IPS-18a (cell line): Measurements from ENCODE around the gene HUWE1.
"Not testable (repeated sequence)": the region's sequence is repeated elsewhere in the genome, so short reads cannot be mapped to it uniquely, and the experiment has no call there.

ENCODE experiments used
- H3K27ac ChIP-seq: one replicate; pipeline ENCODE4 v1.5.1; 2013; ENCODE audit warnings: low read length
- H3K27me3 ChIP-seq: one replicate; pipeline ENCODE4 v1.6.1; 2013; ENCODE audit warnings: mild to moderate bottlenecking, low read length; ENCODE audit not compliant: control insufficient read depth, insufficient read depth
- H3K36me3 ChIP-seq: one replicate; pipeline ENCODE4 v1.6.1; 2013; ENCODE audit warnings: low read depth, low read length; ENCODE audit not compliant: control insufficient read depth
- H3K4me1 ChIP-seq: one replicate; pipeline ENCODE4 v1.6.1; 2013; ENCODE audit warnings: low read depth, low read length; ENCODE audit not compliant: control insufficient read depth
- H3K4me3 ChIP-seq: one replicate; pipeline ENCODE4 v1.5.1; 2013; ENCODE audit warnings: low read length
- H3K9ac ChIP-seq: one replicate; pipeline ENCODE4 v1.6.1; 2013; ENCODE audit warnings: mild to moderate bottlenecking, low read length, moderate library complexity
- H3K9me3 ChIP-seq: one replicate; pipeline ENCODE4 v1.6.1; 2013; ENCODE audit warnings: low read depth, low read length; ENCODE audit not compliant: control insufficient read depth

Gene HUWE1, protein sequence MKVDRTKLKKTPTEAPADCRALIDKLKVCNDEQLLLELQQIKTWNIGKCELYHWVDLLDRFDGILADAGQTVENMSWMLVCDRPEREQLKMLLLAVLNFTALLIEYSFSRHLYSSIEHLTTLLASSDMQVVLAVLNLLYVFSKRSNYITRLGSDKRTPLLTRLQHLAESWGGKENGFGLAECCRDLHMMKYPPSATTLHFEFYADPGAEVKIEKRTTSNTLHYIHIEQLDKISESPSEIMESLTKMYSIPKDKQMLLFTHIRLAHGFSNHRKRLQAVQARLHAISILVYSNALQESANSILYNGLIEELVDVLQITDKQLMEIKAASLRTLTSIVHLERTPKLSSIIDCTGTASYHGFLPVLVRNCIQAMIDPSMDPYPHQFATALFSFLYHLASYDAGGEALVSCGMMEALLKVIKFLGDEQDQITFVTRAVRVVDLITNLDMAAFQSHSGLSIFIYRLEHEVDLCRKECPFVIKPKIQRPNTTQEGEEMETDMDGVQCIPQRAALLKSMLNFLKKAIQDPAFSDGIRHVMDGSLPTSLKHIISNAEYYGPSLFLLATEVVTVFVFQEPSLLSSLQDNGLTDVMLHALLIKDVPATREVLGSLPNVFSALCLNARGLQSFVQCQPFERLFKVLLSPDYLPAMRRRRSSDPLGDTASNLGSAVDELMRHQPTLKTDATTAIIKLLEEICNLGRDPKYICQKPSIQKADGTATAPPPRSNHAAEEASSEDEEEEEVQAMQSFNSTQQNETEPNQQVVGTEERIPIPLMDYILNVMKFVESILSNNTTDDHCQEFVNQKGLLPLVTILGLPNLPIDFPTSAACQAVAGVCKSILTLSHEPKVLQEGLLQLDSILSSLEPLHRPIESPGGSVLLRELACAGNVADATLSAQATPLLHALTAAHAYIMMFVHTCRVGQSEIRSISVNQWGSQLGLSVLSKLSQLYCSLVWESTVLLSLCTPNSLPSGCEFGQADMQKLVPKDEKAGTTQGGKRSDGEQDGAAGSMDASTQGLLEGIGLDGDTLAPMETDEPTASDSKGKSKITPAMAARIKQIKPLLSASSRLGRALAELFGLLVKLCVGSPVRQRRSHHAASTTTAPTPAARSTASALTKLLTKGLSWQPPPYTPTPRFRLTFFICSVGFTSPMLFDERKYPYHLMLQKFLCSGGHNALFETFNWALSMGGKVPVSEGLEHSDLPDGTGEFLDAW (N-terminal part only)

DNA sequence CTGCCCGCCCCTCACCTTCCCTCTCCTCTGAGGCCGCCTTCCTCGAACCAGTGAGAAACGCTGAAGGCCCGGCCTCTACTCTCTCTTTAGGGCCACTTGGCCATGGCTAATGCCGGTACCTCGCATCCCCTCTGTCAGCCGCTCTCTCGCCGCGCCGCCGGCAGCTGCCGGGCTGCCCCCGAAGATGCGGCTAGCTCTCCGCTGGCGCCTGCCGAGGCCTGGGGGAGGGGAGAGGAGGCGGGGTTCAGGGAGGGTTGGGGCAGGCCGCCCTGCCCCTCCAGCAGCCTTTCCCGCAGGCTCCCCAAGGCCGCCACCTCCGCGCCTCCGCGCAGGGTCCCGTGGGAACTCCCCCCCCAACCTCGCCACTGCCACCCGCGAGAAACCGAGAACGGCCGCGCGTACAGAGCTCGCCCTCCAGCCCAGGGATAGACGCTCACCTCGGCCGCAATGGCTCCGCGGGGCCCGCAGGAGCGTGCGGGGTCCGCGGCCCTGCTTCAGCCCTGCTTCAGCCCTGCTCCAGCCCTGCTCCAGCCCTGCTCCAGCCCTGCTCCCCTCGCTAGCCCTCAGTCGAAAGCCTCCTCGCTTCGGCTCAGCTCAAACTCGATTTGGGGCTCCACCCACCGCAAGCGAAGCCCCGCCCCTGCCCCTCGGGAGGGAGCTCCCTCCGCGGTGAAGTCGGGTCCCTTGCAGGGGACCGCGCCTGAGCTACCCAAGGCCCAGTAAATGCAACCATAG is at the start of gene HUWE1:
Gene HUWE1, minus strand, starts transcription at position 569 of the 735 bp plus-strand sequence. CDS start 32,612 bp downstream, outside the sequence.
- Histone ChIP-seq H3K9ac (peak within 1 kb of the TSS; percentile 93), H3K27ac (no peak within 1 kb of the TSS), H3K4me1 (no peaks in the 10 kb centered on the region), H3K9me3 (peaks cover 11% of the 10 kb centered on the region), H3K27me3 (no peaks in the 10 kb centered on the region), H3K36me3 (peaks cover 4% of the 10 kb centered on the region), H3K4me3 (peak within 1 kb of the TSS; percentile 74)

DNA sequence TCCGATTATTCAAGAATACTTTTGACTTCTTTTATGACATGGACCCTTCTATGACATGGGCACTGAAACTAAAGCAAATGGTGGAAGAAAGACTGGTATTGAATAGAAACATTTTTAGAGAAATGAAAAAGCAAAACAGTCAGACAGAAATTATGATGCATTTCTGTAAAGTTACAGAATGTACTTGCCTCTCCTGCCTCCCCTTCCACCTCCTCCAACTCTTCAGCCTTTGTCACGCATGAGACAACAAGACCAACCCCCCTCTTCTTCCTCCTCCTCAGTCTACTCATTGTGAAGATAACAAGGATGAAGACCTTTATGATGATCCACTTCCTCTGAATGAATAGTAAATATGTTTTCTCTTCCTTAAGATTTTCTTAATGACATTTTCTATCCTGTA is 46.3 kb upstream of the HUWE1 start:
- no peaks in the 10 kb centered on the region for H3K36me3 ChIP-seq
- H3K4me3 ChIP-seq = no peak overlapping the region
- no peaks in the 10 kb centered on the region for H3K27me3 ChIP-seq
- H3K27ac ChIP-seq = no peak overlapping the region
- peaks cover 20% of the 10 kb centered on the region for H3K9me3 ChIP-seq
- H3K4me1 ChIP-seq = no peaks in the 10 kb centered on the region
- no peak overlapping the region for H3K9ac ChIP-seq

DNA sequence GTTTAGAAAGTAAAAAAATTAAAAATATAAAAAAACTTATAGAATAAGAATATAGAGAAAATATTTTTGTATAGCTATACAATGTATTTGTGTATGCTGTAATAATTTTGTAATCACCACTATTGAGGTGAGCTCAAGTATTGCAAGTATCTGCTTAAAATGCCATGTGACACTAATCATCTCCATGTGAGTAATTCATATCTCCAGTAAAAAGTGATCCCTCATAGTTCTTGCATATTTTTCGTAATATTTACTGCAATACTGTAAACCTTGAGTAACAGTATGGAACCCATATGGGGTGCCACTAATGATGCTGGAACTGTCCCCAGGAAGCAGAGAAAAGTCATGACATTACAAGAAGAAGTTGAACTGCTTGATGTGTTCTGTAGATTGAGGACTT is 43.2 kb upstream of the HUWE1 start:
- Histone ChIP-seq H3K9me3 (peaks cover 13% of the 10 kb centered on the region), H3K4me1 (no peaks in the 10 kb centered on the region), H3K9ac (no peak overlapping the region), H3K4me3 (no peak overlapping the region), H3K27me3 (no peaks in the 10 kb centered on the region), H3K36me3 (no peaks in the 10 kb centered on the region), H3K27ac (no peak overlapping the region)

DNA sequence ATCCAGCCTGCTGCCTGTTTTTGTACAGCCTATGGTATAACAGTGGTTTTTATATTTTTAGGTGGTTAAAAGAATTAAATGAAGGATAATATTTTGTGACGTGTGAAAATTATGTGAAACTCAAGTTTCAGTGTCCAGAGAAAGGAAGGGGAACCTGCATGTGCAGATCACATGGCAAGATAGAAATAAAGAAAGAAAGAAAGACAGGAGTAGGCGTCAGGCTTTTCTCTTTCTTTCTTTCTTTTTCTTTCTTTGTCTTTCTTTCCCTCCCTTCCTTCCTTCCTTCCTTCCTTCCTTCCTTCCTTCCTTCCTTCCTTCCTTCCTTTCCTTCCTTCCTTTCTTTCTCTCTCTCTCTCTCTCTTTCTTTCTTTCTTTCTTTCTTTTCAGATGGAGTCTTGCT is 42.0 kb upstream of the HUWE1 start:
- H3K4me1 ChIP-seq = no peaks in the 10 kb centered on the region

DNA sequence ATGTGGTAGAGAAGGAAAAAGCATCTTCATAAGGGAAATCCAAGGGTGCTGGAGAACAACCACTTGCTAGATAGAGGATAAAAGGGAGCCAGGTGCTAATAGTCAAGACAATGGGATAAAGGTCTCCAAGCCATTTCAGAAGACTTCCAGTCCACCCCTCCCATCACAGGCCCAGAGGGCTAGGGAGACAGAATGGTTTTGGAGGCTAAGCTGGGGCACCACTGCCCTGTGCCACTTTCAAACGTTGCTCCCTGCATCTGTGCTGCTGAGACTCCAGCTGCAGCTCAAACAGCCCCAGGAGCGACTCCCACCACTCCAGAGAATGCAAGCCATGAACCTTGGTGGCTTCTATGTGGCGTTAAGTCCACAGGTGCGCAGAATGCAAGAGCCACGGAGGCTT is 38.4 kb upstream of the HUWE1 start:
- no peak overlapping the region for H3K9ac ChIP-seq
- no peak overlapping the region for H3K27ac ChIP-seq
- H3K4me3 ChIP-seq = no peak overlapping the region
- H3K27me3 ChIP-seq = no peaks in the 10 kb centered on the region
- H3K36me3 ChIP-seq = no peaks in the 10 kb centered on the region
- H3K4me1 ChIP-seq = no peaks in the 10 kb centered on the region
- H3K9me3 ChIP-seq = peaks cover 10% of the 10 kb centered on the region

More for the DNA sequence above, 42.0 kb upstream of the HUWE1 start:
- H3K27ac ChIP-seq = no peak overlapping the region
- H3K27me3 ChIP-seq = no peaks in the 10 kb centered on the region
- H3K36me3 ChIP-seq = no peaks in the 10 kb centered on the region
- no peak overlapping the region for H3K4me3 ChIP-seq
- peaks cover 8% of the 10 kb centered on the region for H3K9me3 ChIP-seq
- no peak overlapping the region for H3K9ac ChIP-seq

DNA sequence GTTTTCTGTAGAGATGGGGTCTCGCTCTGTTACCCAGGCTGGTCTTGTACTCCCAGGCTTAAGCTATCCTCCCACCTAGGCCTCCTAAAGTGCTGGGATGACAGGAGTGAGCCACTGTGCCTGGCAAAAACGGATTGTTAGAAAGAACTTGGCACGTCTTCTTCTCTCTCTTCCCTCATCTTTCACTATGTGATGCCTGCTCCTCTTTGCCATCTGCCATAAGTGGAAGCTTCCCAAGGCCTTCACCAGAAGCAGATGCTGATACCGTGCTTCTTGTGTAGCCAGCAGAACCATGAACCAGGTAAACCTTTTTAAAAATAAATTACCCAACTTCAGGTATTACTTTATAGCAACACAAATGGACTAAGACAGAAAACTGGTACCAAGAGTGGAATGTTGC is 36.9 kb upstream of the HUWE1 start:
- Histone ChIP-seq H3K27me3 (no peaks in the 10 kb centered on the region), H3K9ac (no peak overlapping the region), H3K9me3 (peaks cover 11% of the 10 kb centered on the region), H3K4me1 (no peaks in the 10 kb centered on the region), H3K27ac (no peak overlapping the region), H3K4me3 (no peak overlapping the region), H3K36me3 (no peaks in the 10 kb centered on the region)

DNA sequence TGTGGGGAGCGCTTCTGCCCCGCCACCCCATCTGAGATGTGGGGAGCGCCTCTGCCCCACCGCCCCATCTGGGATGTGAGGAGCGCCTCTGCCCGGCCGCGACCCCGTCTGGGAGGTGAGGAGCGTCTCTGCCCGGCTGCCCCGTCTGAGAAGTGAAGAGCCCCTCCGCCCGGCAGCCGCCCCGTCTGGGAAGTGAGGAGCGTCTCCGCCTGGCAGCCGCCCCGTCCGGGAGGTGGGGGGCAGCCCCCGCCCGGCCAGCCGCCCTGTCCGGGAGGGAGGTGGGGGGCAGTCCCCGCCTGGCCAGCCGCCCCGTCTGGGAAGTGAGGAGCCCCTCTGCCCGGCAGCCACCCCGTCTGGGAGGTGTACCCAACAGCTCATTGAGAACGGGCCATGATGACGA is 35.1 kb upstream of the HUWE1 start:
- H3K9ac ChIP-seq, H3K36me3 ChIP-seq: not testable (repeated sequence)

DNA sequence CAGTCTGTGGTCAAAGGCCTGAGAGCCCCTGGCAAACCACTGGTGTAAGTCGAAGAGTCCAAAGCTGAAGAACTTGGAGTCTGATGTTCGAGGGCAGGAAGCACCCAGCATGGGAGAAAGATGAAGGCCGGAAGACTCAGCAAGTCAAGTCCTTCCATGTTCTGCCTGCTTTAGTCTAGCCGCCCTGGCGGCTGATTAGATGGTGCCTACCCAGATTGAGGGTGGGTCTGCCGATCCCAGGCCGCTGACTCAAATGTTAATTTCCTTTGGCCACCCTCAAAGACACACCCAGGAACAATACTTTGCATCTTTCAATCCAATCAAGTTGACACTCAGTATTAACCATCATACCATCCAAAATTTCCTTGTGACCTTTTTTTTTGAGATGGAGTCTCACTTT is 33.1 kb upstream of the HUWE1 start:
- H3K9ac ChIP-seq, H3K4me1 ChIP-seq, H3K27ac ChIP-seq, H3K4me3 ChIP-seq, H3K27me3 ChIP-seq, H3K36me3 ChIP-seq: not testable (repeated sequence)
- H3K9me3 ChIP-seq = peaks cover 10% of the 10 kb centered on the region

More for the DNA sequence above, 35.1 kb upstream of the HUWE1 start:
- H3K4me1 ChIP-seq, H3K27ac ChIP-seq, H3K27me3 ChIP-seq, H3K4me3 ChIP-seq: not testable (repeated sequence)
- peaks cover 16% of the 10 kb centered on the region for H3K9me3 ChIP-seq

DNA sequence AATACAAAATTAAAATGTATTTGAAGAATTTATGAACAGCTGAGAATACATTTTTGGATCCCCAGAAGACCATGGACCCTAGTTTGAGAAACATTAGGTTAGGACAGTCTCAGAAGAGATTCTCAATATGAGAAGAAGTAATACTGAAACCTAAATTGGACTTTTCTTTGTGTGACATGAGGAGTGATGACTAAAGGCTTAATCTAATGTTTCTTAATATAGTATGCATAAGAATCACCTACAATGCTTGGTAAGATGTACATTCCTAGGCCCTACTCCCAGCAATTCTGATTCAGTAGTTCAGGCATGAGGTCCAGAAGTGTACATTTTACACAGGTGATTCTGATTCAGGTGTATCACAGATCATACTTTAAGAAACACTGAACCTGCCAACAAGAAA is 31.6 kb upstream of the HUWE1 start:
- Histone ChIP-seq H3K36me3 (no peaks in the 10 kb centered on the region), H3K9ac (no peak overlapping the region), H3K4me3 (no peak overlapping the region), H3K4me1 (no peaks in the 10 kb centered on the region), H3K27ac (no peak overlapping the region), H3K9me3 (peaks cover 9% of the 10 kb centered on the region), H3K27me3 (no peaks in the 10 kb centered on the region)

DNA sequence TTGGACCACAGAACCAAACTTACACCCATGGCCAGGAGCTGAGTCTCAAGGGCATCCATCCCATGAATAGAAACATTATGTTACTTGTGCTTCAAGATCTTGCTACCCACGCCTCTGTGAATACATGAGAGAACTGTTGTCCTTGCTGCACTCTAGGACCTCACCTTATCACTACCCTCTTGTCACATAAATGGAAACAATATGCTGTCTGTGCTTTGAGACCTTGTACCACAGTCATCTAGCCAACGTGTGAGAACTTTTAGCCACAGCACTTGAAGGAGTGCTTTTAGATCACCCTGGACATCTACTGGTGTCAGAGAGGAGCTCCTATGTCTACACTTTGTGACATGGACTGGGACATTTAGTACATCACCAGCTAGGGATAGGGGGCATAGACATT is 30.7 kb upstream of the HUWE1 start:
- H3K36me3 ChIP-seq = no peaks in the 10 kb centered on the region
- no peak overlapping the region for H3K27ac ChIP-seq
- peaks cover 9% of the 10 kb centered on the region for H3K9me3 ChIP-seq
- H3K4me3 ChIP-seq = no peak overlapping the region
- no peak overlapping the region for H3K9ac ChIP-seq
- H3K4me1 ChIP-seq = no peaks in the 10 kb centered on the region
- no peaks in the 10 kb centered on the region for H3K27me3 ChIP-seq
